Pulmonary artery endothelial cell (primary cell): ENCODE data around the gene FOCAD. TPM values are rescaled to one million over a fixed set of nuclear protein-coding genes. Genes with fewer than 3 reads are reported as not detected.

Experiments
- DNase-seq: peaks from one replicate; pipeline ENCODE4 v3.0.0-alpha.2; 2011; ENCODE audit warnings: low read depth, low spot score
- total RNA-seq: library from RNA; depleted of rRNA; stranded (reverse); fragments of >200 nt; gene quantifications from 2 replicates; pipeline ENCODE4 v1.2.3, GENCODE V29; 2014

Gene FOCAD
- total RNA-seq, 1 donor from 2014 or later, result 88.4 TPM

- no peak for DNase-seq
Observed at GRCh38 chr9:21015995-21016394, 331.9 kb downstream of the FOCAD start.

DNA sequence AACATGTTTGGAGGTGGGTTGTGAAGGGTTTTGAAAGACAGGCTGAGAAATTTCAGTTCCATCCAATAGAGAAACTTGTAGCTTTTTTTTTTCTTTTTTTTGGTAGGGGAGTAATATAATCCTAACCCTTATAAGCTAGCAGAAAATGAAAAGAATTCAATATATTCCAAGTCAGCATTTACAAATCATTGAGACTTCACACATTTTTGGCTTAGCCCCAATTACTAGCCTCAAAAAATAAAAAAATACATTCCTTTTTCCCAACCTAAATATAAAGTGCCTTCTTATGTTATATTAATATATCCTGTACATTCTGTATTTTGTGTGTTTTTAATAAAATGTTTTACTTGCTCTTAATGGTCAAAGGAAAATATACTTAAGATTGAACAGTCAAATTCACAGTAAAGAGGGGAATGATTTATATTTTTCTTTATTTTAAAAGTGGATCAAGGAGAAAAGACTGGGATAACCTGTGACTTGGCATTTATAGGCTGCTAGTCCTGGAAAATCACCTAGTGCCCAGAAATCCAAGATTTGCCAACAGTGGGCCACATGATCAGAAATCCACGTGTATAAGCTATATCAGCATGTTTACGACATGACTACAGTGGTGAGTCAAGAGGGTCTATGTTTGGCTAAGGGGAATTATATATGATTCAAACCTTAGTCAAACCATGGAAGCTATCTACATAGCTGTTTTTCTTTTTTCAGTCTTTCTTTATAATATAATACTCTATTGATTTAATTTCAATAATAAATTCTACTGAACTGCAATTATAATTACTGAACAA, 332.8 kb downstream of the FOCAD start:
- no peak for DNase-seq

DNA sequence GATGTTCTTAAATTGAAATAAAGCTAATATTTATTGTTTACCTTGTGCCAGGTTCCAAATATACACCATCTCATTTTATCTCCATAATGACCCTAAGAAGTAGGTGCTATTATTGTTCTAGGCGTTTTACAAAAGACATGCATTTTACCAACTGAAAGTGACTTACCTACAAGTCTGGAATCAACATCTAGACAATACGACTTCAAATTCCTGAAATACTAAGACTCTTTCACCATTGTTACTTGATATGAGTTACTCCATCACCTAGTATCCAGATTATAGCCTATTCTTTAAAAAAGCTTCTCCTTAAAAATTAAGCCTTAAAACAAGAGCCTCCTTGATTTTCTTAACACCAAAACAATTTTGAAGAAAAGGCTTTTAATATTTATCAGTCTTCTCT, 334.1 kb downstream of the FOCAD start:
- DNase-seq, result no peak

- no peak for DNase-seq
Observed at GRCh38 chr9:21023861-21024260, 339.8 kb downstream of the FOCAD start.

DNA sequence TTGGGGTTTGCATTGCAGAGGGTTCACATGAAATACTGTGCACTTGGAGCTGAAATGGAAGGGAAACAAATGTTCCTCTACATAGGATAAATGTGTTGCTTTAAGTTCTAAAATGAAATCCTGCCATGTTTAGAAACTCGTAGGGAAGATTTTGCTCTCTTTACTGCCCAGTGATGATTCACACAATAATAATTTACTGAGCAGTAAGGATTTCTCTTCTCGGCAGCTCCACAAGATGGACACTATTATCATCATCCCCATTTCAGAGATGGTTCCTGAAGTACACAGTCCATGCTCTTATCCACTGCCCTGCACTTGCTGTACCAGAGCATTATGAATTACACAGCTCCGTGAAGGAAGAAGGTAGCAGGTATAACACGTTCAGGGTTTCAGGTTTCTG, 343.2 kb downstream of the FOCAD start:
- no peak for DNase-seq

DNA sequence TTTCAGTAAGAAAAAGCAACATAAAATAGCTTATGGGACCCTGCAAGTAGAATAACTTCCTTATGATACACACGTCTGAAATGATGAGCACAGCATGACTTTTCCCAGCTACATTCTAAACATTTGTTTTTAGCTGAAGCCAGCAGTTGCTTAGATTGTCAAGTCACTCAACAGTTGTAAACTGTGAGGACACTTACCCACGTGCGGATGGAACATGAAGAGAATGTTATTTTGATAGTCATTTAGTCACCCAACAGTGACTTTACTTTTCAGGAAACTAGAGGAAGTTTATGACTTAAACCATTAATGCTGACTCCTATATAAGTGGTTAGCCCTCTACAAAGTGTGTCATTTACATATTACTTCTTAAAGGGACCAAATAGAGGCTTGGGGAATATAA, 344.4 kb downstream of the FOCAD start:
- no peak for DNase-seq

DNA sequence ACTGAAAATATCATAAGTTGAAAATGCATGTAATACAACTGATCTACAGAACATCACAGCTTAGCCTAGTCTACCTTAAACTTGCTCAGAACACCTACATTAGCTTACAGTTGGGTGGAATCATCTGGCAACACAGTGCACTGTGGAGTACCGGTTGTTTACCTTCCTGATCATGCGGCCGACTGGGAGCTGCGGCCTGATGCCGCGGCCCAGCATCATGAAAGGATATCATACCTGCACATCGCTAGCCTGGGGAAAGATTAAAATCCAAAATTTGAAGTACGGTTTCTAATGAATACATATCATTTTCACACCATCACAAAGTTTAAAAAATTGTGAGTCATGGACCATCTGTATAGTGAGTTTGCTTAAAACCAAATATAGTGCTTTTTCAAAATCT, 345.6 kb downstream of the FOCAD start:
- DNase-seq, result no peak

DNA sequence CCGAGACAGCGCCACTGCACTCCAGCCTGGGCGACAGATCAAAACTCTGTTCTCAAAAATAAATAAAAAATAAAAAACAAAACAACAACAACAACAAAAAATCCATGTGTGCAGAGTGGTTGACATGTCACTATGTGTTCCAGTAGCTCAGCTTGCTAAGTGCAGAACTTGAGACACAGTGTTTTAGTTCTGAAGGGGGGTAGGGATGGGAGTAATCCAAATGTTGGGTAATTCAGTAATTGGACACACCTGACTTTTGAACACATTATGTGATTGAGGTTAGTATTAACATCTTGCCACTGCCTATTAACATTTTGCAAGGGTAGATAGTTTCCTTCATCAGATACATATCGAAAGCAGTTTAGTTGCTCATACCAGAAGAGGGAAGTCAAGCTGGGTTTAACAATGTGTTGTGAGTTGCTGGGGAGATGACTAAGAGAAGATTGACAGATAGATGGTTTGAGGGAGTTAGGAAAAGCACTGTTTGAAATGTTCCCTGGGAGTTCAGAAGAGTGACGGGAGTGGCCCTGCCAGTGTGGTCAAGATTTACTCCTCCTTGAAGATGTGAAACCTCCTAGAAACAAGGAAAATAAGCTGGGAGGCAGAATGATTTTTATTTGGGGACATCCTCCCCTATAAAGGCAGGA, 346.5 kb downstream of the FOCAD start:
- no peak for DNase-seq

DNA sequence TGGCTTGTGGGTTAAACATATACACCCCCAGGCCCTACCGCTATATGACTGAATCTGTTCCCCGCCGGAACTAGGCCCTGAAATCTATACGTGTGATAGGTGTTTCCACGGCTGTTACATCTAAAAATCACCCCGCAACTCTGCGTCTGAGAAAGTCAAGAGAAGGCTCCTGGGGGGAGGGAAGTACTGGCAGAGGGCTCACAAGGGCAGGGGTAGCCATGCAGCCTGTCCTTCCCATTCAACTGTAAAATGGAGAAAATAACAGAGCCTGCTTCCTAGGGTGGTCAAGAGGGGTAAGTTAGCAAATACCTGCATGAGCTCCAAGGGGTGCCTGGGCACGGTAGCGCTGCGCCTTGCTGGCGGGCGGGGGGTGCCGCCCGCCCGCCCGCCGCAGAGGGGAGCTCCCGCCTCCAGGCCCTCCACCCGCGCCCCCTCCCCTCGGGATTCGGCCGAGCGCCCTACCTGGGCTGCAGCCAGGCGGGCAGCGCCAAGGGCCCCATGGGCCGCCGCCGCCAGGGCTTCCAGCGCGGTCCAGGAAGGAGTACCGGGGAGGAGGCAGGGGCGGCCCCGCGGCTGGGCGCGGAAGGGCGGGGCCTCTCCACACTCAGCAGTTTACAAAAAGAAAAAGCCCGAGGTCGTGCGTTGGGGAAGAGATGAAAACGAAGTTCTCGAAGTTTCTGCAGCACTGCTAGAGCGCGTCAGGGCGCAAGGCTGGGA, 347.2 kb downstream of the FOCAD start, which contains the start of gene HACD4:
HACD4 (minus strand) TSS at position 550 of the 717 bp plus-strand sequence; CDS start at position 500, 50 bp downstream.
- no peak for DNase-seq

DNA sequence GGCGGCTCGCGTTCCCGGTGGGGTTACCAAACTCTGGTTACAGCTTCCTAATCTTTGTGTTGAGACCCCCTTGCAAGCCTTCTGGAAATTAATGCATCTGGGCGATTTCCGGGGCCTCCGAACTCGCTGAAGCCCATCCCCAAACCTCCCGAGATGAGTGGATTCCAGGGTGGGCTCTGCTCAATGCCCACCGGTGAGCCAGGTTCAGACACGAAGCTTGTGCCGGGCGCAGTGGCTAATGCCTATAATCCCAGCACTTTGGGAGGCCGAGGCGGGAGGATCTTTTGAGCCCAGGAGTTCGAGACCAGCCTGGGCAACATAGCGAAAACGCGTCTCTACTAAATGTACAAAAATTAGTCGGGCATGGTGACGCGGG, 347.7 kb downstream of the FOCAD start:
- no peak for DNase-seq

DNA sequence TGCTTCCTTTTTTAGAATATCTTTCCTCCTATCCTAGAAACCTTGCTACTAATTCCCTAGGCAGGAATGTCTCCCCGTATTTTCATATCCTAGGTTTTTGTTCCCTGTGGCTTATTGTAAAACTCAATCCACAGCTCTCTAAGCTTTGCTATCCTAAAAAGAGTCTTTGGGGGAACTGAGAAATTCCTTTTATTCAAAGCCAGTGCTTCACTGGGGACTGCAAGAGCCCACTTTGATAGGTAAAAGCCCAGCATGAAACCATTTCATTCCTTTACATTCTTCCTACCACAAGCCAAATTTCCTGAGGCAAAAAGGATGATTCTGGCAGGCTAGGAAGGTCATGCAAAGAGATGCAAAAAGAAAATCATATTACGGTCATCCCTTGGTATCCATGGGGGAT, 353.2 kb downstream of the FOCAD start:
- DNase-seq, result no peak

GRCh38 chr9:21039302-21039701, 355.2 kb downstream of the FOCAD start:
- DNase-seq, result no peak

DNA sequence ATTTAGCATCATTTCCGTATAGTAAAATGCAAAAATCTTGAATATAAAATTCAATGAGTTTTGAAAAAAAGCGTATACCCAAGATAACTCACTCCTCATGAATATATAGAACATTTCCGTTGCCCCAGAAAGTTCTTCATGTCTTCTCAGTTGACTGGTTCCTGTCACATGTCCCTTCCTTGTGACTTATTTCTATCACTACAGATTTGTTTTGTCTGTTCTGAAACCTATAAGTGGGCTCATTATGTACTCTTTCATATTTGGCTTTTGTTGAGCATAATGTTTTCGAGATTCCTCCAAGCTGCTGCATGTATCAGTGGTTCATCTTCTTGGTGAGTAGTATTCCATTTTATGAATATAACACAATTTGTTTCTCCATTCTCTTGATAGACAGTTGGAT, 358.4 kb downstream of the FOCAD start:
- DNase-seq, result no peak

DNA sequence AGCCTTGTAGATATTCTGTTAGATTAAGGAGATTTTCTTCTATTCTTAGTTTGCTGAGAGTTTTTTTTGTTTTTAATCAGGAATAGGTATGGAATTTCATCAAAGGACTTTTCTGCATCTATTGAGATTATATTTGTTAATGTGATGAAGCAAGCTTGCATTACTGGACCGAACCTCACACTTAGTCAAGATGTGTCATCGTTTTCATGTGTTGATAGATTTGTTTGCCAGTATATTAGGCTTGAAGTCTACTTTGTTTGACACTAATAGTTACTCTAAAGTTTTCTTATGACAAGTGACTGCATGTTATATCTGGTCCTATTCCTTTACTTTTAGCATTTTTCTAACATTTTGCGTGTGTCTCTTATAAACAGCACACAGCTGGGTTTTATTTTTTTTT, 359.8 kb downstream of the FOCAD start:
- DNase-seq, result no peak

Other genes starting within 250 kb of the FOCAD start
- gene MLLT3, start 61.8 kb upstream of the FOCAD start, total RNA-seq, result 9.4 and 19.3 TPM in 2 replicates